ENCODE results near the gene MGARP. TPM values are rescaled to one million over a fixed set of nuclear protein-coding genes. Genes with fewer than 3 reads are reported as not detected.

Gene MGARP
- polyA plus RNA-seq, 1 of the 3 experiments (the other 2 are of a cell fraction), result 22.9 TPM

- TF ChIP-seq RCOR1 (IDR thresholded peaks at IDR 0.05; ENCODE audit: low read length), result no peak
- no peak for TF ChIP-seq SMC3 (IDR thresholded peaks at IDR 0.05; ENCODE audit: low read depth, low read length)
- no peak for TF ChIP-seq GABPA (IDR thresholded peaks at IDR 0.05; ENCODE audit: low read depth)
- TF ChIP-seq NFIC (IDR thresholded peaks at IDR 0.05; ENCODE audit: borderline replicate concordance), result no peak
- TF ChIP-seq EP300 (IDR thresholded peaks at IDR 0.05; ENCODE audit: borderline replicate concordance in 1 of 2, low read depth in 1 of 2, low read length in 1 of 2), result no peak
- no peak for TF ChIP-seq TCF12 (IDR thresholded peaks at IDR 0.05)
Observed at GRCh38 chr4:139286186-139286698, 6.2 kb upstream of the MGARP start (continued).

- no peak overlapping the region for H3K9ac ChIP-seq
- H3K4me1 ChIP-seq (ENCODE audit: control insufficient read depth in 1 of 2, insufficient read depth in 2 of 2, low read depth in 1 of 2, low read length in 1 of 2), result no peaks in the 10 kb centered on the region; a peak in 1 of 4 replicates
- H3K9me3 ChIP-seq, result no peaks in the 10 kb centered on the region
- no peaks in the 10 kb centered on the region for H3K36me3 ChIP-seq (replicated peaks in 1 of 2; ENCODE audit: control insufficient read depth in 1 of 2, insufficient read depth in 2 of 2, low read length in 1 of 2)
- H2AFZ ChIP-seq (ENCODE audit: low read depth), result peak overlapping the region; percentile 56
- no peak overlapping the region for H3K4me2 ChIP-seq
- H3F3A ChIP-seq (replicated peaks; ENCODE audit: insufficient read depth), result peaks cover 15% of the 10 kb centered on the region
- H3K4me3 ChIP-seq (ENCODE audit: low read depth in 2 of 2, low read length in 1 of 2), result no peak overlapping the region
- no peaks in the 10 kb centered on the region for H4K20me1 ChIP-seq (ENCODE audit: insufficient read depth)
- POLR2A ChIA-PET, result no interaction called here
- H3K27me3 ChIP-seq (ENCODE audit: insufficient read depth), result no peaks in the 10 kb centered on the region
- DNase-seq, result no peak
- no peak for TF ChIP-seq FOXJ3 (CRISPR knock-in tag; IDR thresholded peaks at IDR 0.05)
- no peak for TF ChIP-seq SIN3A (IDR thresholded peaks at IDR 0.05; ENCODE audit: borderline replicate concordance, low read depth, low read length)
- no peak for TF ChIP-seq EZH2phosphoT487 (IDR thresholded peaks at IDR 0.05; ENCODE audit: borderline replicate concordance, low read depth)
- no peak for TF ChIP-seq MXI1 (IDR thresholded peaks at IDR 0.05; ENCODE audit: low read depth, low read length)
- no peak for TF ChIP-seq POLR2AphosphoS5 (IDR thresholded peaks at IDR 0.05; ENCODE audit: low read depth, low read length)
- no peak for TF ChIP-seq FOXM1 (IDR thresholded peaks at IDR 0.05; ENCODE audit: low read depth)
- no peak for TF ChIP-seq TAF1 (IDR thresholded peaks at IDR 0.05; ENCODE audit: borderline replicate concordance, low read depth, low read length)
- no peak for TF ChIP-seq CHD2 (IDR thresholded peaks at IDR 0.05; ENCODE audit: low read length, partially characterized antibody)
- TF ChIP-seq ZBTB33 (IDR thresholded peaks at IDR 0.05; ENCODE audit: borderline replicate concordance, low read depth), result no peak
- no peak for TF ChIP-seq NFIC (IDR thresholded peaks at IDR 0.05; ENCODE audit: borderline replicate concordance)
- no peak for TF ChIP-seq RXRA (IDR thresholded peaks at IDR 0.05; ENCODE audit: borderline replicate concordance, low read depth)
- TF ChIP-seq ELF1 (IDR thresholded peaks at IDR 0.05), result no peak
- TF ChIP-seq REST (IDR thresholded peaks at IDR 0.05; ENCODE audit: low read depth, low read length), result no peak
- no peak for TF ChIP-seq TCF12 (IDR thresholded peaks at IDR 0.05)
- no peak for TF ChIP-seq RFX5 (IDR thresholded peaks at IDR 0.05; ENCODE audit: low read length)
- no peak for TF ChIP-seq USF1 (IDR thresholded peaks at IDR 0.05; ENCODE audit: borderline replicate concordance, low read depth)
- no peak for TF ChIP-seq NRF1 (IDR thresholded peaks at IDR 0.05; ENCODE audit: low read depth, low read length)
- TF ChIP-seq MEF2A (IDR thresholded peaks at IDR 0.05; ENCODE audit: borderline replicate concordance, low read depth), result no peak
- H3K9me2 ChIP-seq, result no peaks in the 10 kb centered on the region
- H3K27ac ChIP-seq (ENCODE audit: low read depth in 2 of 2, low read length in 1 of 2), result peak overlapping the region; percentile 47 to 62; a peak in 3 of 4 replicates
- CTCF ChIA-PET, result interaction anchor here (0.8 to 1.9 kb wide), 2 partner anchors 13 to 15 kb away, joined by 3 to 9 read pairs; no protein-coding TSS in a partner anchor
- no peaks in the 10 kb centered on the region for H3K79me2 ChIP-seq (ENCODE audit: insufficient read depth)
Observed at GRCh38 chr4:139282721-139283075, 2.7 kb upstream of the MGARP start.
